MM.1S (cell line): ENCODE data around the gene ZNF681.

ENCODE experiments used
- EZH2 ChIP-seq: fragments of 300-600 bp; sonication (generic); optimal IDR thresholded peaks from 2 replicates; pipeline ENCODE3; 2017; ENCODE audit warnings: low read depth, mild to moderate bottlenecking, antibody characterized with exemption, low read length, mixed read lengths
- EZH2phosphoT487 ChIP-seq: fragments of 300-600 bp; sonication (generic); IDR thresholded peaks from 2 replicates; pipeline ENCODE4 v1.6.1; 2018; ENCODE audit warnings: antibody characterized with exemption, low read length
- TF ChIP-seq, protein P1 (sequence below): fragments of 300-600 bp; sonication (generic); IDR thresholded peaks from 2 replicates; pipeline ENCODE4 v1.5.1; 2016; ENCODE audit warnings: antibody characterized with exemption, low read length, mixed read lengths

GRCh38 chr19:23772675-23773063 lies 14.0 kb upstream of the ZNF681 start:
- TF ChIP-seq EZH2phosphoT487 (no peak), EZH2 (no peak)
- TF ChIP-seq, protein P1, sequence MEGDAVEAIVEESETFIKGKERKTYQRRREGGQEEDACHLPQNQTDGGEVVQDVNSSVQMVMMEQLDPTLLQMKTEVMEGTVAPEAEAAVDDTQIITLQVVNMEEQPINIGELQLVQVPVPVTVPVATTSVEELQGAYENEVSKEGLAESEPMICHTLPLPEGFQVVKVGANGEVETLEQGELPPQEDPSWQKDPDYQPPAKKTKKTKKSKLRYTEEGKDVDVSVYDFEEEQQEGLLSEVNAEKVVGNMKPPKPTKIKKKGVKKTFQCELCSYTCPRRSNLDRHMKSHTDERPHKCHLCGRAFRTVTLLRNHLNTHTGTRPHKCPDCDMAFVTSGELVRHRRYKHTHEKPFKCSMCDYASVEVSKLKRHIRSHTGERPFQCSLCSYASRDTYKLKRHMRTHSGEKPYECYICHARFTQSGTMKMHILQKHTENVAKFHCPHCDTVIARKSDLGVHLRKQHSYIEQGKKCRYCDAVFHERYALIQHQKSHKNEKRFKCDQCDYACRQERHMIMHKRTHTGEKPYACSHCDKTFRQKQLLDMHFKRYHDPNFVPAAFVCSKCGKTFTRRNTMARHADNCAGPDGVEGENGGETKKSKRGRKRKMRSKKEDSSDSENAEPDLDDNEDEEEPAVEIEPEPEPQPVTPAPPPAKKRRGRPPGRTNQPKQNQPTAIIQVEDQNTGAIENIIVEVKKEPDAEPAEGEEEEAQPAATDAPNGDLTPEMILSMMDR: no peak
